HG03575 (cell line): ENCODE results near the gene TVP23A.
A peak's percentile ranks its signal among the peaks of the same experiment; 100 is the strongest.
"Not testable (repeated sequence)": the region's sequence is repeated elsewhere in the genome, so short reads cannot be mapped to it uniquely, and the experiment has no call there.

ENCODE experiments used
- ATAC-seq: cut with Tn5 transposase; IDR thresholded peaks from one replicate; pipeline ENCODE4 v1.9.1; 2021; ENCODE audit not compliant: unreplicated experiment, insufficient number of reproducible peaks, low FRiP score; ENCODE audit errors: extremely low read depth

Gene TVP23A

DNA sequence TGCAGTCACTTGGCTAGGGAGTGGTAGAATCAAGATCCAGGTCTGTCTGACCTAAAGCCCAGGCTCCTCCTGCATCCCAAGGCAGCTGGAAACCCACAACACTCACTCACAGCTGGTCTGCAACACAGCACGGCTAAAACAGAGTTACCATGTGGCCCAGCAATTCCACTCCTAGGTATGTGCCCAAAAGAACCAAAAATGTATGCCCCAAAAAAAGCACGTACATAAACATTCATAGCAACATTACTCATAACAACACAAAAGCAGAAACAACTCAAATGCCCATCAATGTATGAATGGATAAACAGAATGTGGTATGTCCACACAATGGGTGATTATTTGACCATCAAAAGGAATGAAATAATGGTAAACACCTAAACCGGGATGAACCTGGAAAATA is 8.9 kb downstream of the TVP23A start:
- ATAC-seq: no peak

GRCh38 chr16:10808850-10809249 is 9.7 kb downstream of the TVP23A start:
- no peak for ATAC-seq

- no peak for ATAC-seq
These were observed 10.4 kb downstream of the TVP23A start for GRCh38 chr16:10808218-10808617.

DNA sequence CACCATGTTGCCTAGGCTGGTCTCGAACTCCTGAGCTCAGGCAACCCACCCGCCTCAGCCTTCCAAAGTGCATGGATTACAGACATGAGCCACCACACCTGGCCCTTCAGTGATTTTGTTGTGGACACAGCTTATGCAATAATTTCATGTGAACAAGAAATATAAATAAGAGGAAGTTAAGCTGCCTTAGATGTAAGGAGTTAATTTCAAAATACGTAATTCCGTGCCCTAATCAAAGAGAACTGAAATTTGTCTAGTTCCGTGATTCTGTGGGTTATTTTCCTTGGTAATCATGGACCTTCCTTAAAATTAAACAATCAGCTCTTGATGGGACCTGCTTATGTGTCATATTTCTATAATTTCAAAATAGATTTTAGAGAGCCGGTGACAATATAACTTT is 11.9 kb downstream of the TVP23A start:
- no peak for ATAC-seq

GRCh38 chr16:10805334-10805733 is 13.3 kb downstream of the TVP23A start:
- no peak for ATAC-seq

GRCh38 chr16:10799736-10800135 is 18.9 kb downstream of the TVP23A start:
- no peak for ATAC-seq

DNA sequence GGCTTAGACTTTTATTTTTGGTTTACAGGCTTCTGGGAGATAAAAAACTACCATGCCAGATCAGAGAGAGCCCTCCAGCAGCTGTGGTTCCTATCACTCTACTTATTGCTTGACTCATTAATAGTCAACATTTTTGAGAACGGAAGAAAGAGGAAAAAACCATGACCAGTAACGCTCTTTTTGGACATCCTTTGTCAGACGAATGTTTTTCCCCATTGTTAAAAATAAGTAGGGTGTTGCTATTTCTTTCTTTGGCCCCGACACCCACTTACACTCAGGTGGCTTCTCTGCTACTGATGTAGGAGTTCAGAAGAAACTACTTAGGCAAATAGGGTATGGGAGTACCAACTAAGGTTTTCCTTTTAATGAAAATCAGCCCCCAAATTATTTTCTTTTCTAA is 27.5 kb downstream of the TVP23A start:
- no peak for ATAC-seq

GRCh38 chr16:10788630-10789029 is 30.0 kb downstream of the TVP23A start:
- ATAC-seq: not testable (repeated sequence)

GRCh38 chr16:10787304-10787703 is 31.3 kb downstream of the TVP23A start:
- ATAC-seq: no peak

GRCh38 chr16:10782628-10783027 is 36.0 kb downstream of the TVP23A start:
- no peak for ATAC-seq

DNA sequence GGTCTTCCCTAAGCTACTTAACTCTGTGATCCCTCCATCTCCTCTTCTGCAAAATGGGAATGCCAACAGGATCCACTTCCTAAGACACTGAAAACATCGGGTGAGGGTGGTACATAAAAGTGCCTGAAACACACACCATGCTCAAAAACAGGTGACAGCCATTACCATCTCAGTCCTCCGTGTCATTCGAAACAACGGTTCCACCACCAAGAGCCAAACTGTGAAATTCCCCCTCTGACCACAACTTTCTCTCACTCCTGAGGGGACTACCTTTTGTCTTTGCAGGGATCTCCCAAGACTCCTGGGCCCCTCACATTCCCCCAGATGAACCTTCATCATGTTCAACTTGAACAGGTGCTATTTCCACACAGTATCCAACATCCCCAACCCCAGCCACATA is 38.0 kb downstream of the TVP23A start:
- no peak for ATAC-seq

DNA sequence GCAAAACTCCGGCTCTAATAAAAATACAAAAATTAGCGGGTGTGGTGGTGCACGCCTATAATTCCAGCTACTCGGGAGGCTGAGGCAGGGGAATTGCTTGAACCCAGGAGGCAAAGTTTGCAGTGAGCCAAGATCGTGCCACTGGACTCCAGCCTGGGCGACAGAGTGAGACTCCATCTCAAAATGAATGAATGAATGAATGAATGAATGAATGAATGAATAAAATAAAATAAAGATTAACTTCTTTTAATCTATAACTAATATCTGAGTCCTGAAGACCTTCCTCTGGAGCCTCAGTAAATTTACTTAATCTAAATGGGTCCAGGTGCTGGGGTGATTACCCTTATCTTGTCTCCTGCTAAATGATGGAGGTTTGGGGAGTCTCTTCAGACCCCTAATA is 38.7 kb downstream of the TVP23A start:
- ATAC-seq: not testable (repeated sequence)

DNA sequence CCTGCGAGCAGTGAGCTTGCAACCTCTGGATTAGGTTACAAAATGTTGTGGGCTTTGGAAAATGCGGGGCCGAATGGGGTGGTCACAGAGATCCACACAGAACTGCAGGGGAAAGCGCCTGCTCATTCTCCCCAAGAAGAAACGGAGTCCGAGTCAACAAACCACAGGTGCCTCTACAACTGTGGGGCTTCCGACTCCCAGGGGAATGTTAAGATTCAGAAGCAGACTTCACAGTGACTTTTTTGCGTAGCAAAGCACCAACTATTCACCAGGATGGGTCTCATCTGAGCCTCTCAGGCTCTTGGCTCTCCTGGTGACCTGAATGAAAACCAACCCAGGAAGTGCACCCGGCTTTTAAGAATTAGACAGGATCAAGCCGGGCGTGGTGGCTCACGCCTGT is 41.2 kb downstream of the TVP23A start:
- ATAC-seq: no peak

- not testable (repeated sequence) for ATAC-seq
These were observed 41.7 kb downstream of the TVP23A start for GRCh38 chr16:10776923-10777322.

DNA sequence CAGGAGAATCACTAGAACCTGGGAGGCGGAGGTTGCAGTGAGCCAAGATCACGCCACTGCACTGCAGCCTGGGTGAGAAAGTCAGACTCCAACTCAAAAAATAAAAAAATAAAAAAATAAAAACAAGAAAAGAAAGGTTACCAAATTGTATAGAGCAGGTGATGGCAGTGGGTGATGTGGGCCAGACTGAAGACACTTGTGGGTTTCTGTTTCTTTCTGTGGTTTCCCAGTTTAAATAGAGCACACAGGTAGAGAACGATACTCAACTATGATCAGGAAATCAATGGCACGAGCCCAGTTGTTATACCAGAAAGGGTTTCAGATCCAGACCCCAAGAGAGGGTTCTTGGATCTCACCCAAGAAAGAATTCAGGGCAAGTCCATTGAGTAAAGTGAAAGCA is 42.3 kb downstream of the TVP23A start:
- peak; percentile 65 for ATAC-seq

- ATAC-seq: no peak
These were observed 47.7 kb downstream of the TVP23A start for GRCh38 chr16:10770907-10771306.

GRCh38 chr16:10769381-10769780 is 49.2 kb downstream of the TVP23A start:
- ATAC-seq: no peak

- no peak for ATAC-seq
These were observed 51.5 kb downstream of the TVP23A start for GRCh38 chr16:10767127-10767526.

GRCh38 chr16:10765772-10766171 is 52.8 kb downstream of the TVP23A start:
- ATAC-seq: no peak

GRCh38 chr16:10763456-10763855 is 55.1 kb downstream of the TVP23A start:
- ATAC-seq: no peak

DNA sequence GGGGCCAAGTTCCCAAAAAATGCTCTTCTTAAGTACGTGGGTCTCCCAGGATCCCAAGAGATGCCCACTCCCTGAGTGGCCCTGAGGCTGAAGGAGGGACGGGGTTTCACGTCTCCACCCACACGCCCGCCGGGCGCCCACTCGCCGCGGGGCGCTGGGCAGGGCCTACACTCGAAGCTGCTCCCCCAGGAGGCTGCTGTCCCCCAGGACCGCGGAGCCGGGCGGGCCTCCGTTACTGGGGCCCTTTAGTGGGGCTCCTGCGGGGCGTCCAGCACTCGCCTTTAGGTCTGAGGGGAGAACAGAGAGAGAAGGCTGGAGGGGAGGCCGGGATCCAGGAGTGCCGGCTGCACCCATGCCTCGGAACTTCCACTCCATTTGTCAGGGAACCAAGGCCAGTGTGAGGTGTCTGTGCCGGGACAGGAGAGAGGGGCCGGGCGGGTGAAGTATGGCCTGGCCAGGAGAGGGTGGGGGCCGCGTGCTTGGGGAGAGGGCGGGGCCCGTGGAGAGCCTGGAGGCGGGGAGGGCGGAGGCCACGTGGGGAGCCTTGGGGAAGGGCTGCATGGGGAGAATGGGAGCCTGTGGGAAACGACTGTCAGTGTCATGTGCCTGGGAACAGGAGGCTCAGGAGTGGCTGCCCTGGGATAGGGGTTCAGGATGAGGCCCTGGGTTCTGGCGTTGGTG is 56.1 kb downstream of the TVP23A start:
- no peak for ATAC-seq
